Prostate gland (tissue), 2 donors: Measurements from ENCODE around the gene GPM6B. TPM values are rescaled to one million over a fixed set of nuclear protein-coding genes. Genes with fewer than 3 reads are reported as not detected.

Source experiments
- DNase-seq: peaks from one replicate; pipeline ENCODE4 v3.0.0-alpha.2; 2019; ENCODE audit warnings: low spot score
- H3K27ac ChIP-seq, 2 donors: fragments of 200-600 bp; sonication (generic); 2 replicates each; pipeline ENCODE4 v1.5.1; 2017 to 2019
- H3K27me3 ChIP-seq: fragments of 200-600 bp; sonication (generic); replicated peaks from 2 replicates; pipeline ENCODE4 v1.5.1; 2019; ENCODE audit not compliant: insufficient read depth
- H3K36me3 ChIP-seq, 2 donors: fragments of 200-600 bp; sonication (generic); 1 replicate in 1 of 2; 2 replicates in 1 of 2; pipeline versions ENCODE4 v1.5.1 to v1.8.1; 2017 to 2019
- H3K4me1 ChIP-seq: fragments of 200-600 bp; sonication (generic); replicated peaks from 2 replicates; pipeline ENCODE4 v1.5.1; 2019
- H3K4me3 ChIP-seq, 2 donors: fragments of 200-600 bp; sonication (generic); 2 replicates each; pipeline ENCODE4 v1.5.1; 2017 to 2019
- H3K9me3 ChIP-seq: fragments of 200-600 bp; sonication (generic); 2 replicates; pipeline ENCODE4 v1.5.1; 2017
- POLR2A ChIP-seq: fragments of 450-650 bp; IDR thresholded peaks from one replicate; pipeline ENCODE4 v1.6.1; 2016; ENCODE audit warnings: antibody characterized with exemption, mild to moderate bottlenecking
- POLR2AphosphoS5 ChIP-seq: sonication (generic); formaldehyde crosslinking; IDR thresholded peaks from one replicate; pipeline ENCODE4 v1.6.1; 2017; ENCODE audit warnings: antibody characterized with exemption
- WGBS: methylation state at CpG from one replicate; pipeline ENCODE4 v1.1.5; 2018; 5-methylcytosine and 5-hydroxymethylcytosine counted together
- intact Hi-C: fragments of 100-400 bp; cut with DNase I; formaldehyde crosslinking; loops from one replicate; pipeline ENCODE4 v1.14.2; 2022
- total RNA-seq, 2 donors: library from RNA; depleted of rRNA; stranded (reverse); fragments of >200 nt; gene quantifications; one replicate each; pipeline ENCODE4 v1.1.0, GENCODE V29; 2016
- TF ChIP-seq, protein P1 (sequence below), 4 experiments: fragments of 200-600 bp in 2 of 4; fragments of 450-650 bp in 2 of 4; sonication (generic) in 2 of 4; IDR thresholded peaks; 1 replicate in 3 of 4; 2 replicates in 1 of 4; pipeline ENCODE4 v1.5.1; 2016 to 2019; ENCODE audit warnings: antibody characterized with exemption in 4 of 4, mild to moderate bottlenecking in 2 of 4, moderate library complexity in 2 of 4

Gene GPM6B
- total RNA-seq, 2 donors from 2014 or later, result 10.1 to 12.3 TPM

DNA sequence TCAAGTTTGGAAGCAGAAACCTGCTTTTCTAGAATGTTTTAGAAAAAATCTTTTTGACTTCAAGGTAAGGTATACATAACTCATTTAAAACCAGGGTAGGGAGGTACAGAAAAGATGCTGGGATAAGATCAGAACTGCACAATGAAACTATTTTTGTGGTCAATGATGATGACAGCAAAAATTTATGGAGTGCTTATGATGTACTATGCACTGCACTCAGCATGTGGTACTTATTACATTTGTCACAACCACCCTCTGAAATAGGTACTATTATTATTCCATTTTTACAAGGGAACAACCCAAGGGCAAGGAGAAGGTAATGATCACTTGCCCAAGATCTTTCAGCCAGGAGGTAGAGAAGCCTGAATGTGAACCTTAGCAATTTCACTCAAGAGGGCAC lies 8.0 kb downstream of the GPM6B start:
- Histone ChIP-seq H3K27me3 (no peaks in the 10 kb centered on the region), H3K4me1 (no peaks in the 10 kb centered on the region), H3K36me3 (no peaks in the 10 kb centered on the region), H3K27ac (no peak overlapping the region), H3K4me3 (no peak overlapping the region), H3K9me3 (no peaks in the 10 kb centered on the region)
- intact Hi-C loops, result no loop called here
- TF ChIP-seq POLR2AphosphoS5 (no peak), POLR2A (no peak)
- TF ChIP-seq, protein P1, sequence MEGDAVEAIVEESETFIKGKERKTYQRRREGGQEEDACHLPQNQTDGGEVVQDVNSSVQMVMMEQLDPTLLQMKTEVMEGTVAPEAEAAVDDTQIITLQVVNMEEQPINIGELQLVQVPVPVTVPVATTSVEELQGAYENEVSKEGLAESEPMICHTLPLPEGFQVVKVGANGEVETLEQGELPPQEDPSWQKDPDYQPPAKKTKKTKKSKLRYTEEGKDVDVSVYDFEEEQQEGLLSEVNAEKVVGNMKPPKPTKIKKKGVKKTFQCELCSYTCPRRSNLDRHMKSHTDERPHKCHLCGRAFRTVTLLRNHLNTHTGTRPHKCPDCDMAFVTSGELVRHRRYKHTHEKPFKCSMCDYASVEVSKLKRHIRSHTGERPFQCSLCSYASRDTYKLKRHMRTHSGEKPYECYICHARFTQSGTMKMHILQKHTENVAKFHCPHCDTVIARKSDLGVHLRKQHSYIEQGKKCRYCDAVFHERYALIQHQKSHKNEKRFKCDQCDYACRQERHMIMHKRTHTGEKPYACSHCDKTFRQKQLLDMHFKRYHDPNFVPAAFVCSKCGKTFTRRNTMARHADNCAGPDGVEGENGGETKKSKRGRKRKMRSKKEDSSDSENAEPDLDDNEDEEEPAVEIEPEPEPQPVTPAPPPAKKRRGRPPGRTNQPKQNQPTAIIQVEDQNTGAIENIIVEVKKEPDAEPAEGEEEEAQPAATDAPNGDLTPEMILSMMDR (IDR thresholded peaks at IDR 0.05), result no peak
- DNase-seq, result no peak

DNA sequence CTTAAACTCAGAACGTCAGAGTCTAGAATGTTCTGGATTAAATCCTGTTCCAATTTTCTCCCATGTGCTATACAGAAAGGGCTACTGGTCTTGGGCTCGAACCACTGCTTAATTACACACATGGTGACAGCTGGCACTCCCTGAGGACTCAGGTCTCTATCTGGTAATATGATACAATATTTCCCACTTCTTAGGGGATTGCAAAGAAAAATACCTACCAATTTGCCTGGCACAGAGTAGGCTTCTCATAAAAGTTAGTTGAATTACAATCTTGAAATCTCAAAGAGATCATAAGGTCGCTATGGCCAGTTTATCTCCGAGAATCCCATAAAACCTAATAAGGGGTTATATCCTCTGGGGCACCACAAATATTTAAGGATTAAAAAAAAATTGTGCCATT lies 8.6 kb downstream of the GPM6B start:
- Histone ChIP-seq H3K4me1 (no peaks in the 10 kb centered on the region), H3K27me3 (no peaks in the 10 kb centered on the region), H3K4me3 (no peak overlapping the region), H3K36me3 (no peaks in the 10 kb centered on the region), H3K9me3 (no peaks in the 10 kb centered on the region), H3K27ac (no peak overlapping the region)
- 66% methylated on average over 4 of the region's 4 CpGs for WGBS
- TF ChIP-seq POLR2AphosphoS5 (no peak), POLR2A (no peak)
- TF ChIP-seq, protein P1 (IDR thresholded peaks at IDR 0.05), result no peak
- no peak for DNase-seq
- intact Hi-C loops, result no loop called here

DNA sequence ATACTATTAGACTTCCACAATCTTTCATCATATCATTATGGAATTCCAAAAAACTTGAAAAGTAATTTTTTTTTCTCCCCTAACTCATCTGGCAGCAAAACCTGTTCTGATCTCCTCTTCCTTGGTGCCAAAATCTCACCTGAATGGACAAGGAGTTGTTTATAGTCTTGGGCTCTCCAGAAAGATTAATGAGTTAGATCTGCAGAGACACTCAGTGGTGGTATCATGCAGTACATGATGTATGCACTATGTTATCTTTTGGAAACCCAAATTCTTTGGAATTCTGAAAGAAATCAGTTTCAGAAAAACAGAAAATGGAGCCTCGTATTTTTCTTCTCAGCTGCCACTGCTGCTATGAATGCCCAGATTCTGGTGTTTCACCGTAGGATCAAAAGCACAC lies 11.7 kb downstream of the GPM6B start:
- intact Hi-C loops, result no loop called here
- 37% methylated on average over 2 of the region's 2 CpGs for WGBS
- Histone ChIP-seq H3K4me1 (no peaks in the 10 kb centered on the region), H3K27ac (no peak overlapping the region), H3K36me3 (no peaks in the 10 kb centered on the region), H3K27me3 (no peaks in the 10 kb centered on the region), H3K9me3 (no peaks in the 10 kb centered on the region), H3K4me3 (no peak overlapping the region)
- no peak for DNase-seq
- TF ChIP-seq, protein P1 (IDR thresholded peaks at IDR 0.05), result peak in 3 of 4 experiments; percentile 13 to 49 (median 13)
- TF ChIP-seq POLR2A, result no peak
- TF ChIP-seq POLR2AphosphoS5, result no peak

DNA sequence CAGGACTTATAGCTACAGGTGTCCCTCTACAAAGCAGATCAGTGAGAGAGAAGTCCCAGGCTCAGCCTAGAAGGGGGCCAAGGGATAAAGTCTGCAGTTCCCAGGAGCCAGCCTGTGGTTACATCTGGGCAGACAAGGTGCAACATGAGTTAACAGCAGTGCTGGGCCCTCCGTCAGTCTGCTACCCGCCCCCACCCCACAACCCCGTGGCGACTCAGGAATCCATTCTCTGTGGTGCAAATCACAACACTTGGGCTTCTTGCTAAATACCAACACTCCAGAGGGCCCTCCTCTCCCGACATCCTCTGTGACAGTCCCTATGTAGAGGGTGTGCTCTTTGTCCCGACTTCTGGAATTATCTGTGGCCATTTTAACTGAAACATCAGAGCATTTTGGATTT lies 13.8 kb downstream of the GPM6B start:
- intact Hi-C loops, result no loop called here
- Histone ChIP-seq H3K27ac (no peak overlapping the region), H3K27me3 (no peaks in the 10 kb centered on the region), H3K9me3 (no peaks in the 10 kb centered on the region), H3K4me3 (no peak overlapping the region), H3K4me1 (no peaks in the 10 kb centered on the region), H3K36me3 (no peaks in the 10 kb centered on the region)
- WGBS, result 64% methylated on average over 6 of the region's 6 CpGs
- TF ChIP-seq, protein P1 (IDR thresholded peaks at IDR 0.05), result no peak
- no peak for TF ChIP-seq POLR2AphosphoS5
- TF ChIP-seq POLR2A, result no peak
- no peak for DNase-seq

DNA sequence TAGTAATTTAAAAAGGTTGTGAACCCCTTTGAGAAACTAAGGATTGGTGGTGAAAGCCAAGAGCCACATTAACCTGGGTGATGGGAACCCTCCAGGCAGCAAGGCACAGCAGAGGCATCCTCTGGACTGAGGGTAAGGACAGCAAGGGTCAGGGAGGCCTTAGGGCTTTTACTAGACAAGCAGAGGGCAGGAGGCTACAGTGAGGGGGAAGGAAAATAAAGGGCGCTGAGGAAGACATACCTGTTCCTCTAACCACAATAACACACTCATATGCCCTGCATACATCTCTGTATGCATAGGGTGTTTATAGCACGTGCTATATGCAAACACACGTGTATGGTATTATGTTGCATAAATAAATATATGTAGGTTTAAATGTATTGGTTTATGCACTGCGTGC lies 18.7 kb downstream of the GPM6B start:
- TF ChIP-seq POLR2AphosphoS5, result no peak
- no peak for TF ChIP-seq POLR2A
- TF ChIP-seq, protein P1 (IDR thresholded peaks at IDR 0.05), result no peak
- Histone ChIP-seq H3K36me3 (no peaks in the 10 kb centered on the region), H3K4me3 (no peak overlapping the region), H3K4me1 (no peaks in the 10 kb centered on the region), H3K27me3 (no peaks in the 10 kb centered on the region), H3K9me3 (no peaks in the 10 kb centered on the region), H3K27ac (no peak overlapping the region)
- intact Hi-C loops, result no loop called here
- WGBS, result 100% methylated on average over 4 of the region's 4 CpGs
- DNase-seq, result no peak
